ENCODE measurements around the gene ENO4. TPM values are rescaled to one million over a fixed set of nuclear protein-coding genes. Genes with fewer than 3 reads are reported as not detected.

ENO4 gene
- total RNA-seq, 1 donor from 2014 or later, result not detected

DNA sequence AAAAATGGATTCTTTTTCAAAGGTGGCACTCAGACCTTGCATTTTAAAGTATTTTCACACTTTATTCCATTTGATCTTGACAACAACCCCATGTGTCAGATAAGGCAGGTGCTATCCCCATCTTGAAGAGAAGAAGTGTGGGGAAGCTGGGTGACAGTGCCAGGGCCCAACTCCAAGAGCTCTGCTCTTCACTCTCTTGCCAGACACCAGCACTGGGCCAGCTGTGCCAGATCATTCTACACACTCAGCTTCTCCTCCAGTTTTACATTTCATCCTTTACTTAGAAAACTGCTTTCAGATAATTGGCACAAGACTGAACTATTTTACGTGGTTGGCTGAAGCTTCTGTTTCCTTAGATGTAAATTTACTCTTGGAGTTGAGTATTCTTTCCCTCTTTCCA lies 64.4 kb downstream of the ENO4 start:
- DNase-seq (ENCODE audit: low spot score), result no peak
- no peaks in the 10 kb centered on the region for H3K9me3 Mint-ChIP-seq
- intact Hi-C loops (cut with micrococcal nuclease), result no loop called here
- H3K4me1 Mint-ChIP-seq (ENCODE audit: low read depth), result no peaks in the 10 kb centered on the region
- H3K36me3 Mint-ChIP-seq (ENCODE audit: low read depth), result no peaks in the 10 kb centered on the region
- H3K27ac Mint-ChIP-seq, result no peak overlapping the region
- peaks cover 4% of the 10 kb centered on the region for H3K27me3 Mint-ChIP-seq (ENCODE audit: insufficient read depth)
- H3K4me3 Mint-ChIP-seq, result no peak overlapping the region

DNA sequence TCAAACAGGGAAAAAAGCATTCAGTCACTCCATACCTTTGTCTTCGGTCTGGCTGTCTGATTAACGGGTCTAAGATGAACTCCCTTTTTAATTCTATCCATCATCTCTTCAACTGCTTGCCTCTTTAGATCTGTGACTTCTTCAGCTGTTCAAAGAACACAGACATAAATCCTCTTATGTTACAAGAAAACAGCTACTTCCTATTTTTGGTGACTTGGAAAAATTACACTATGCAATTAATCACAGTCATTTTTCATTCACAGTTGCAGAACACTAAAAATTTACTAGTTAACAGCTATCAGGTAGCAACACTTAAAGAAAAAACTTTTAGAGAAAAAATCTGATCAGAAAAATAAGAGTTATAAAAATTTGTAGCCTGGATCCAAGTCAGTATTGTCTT lies 66.0 kb downstream of the ENO4 start:
- H3K4me1 Mint-ChIP-seq (ENCODE audit: low read depth), result no peaks in the 10 kb centered on the region
- intact Hi-C loops (cut with micrococcal nuclease), result no loop called here
- no peak for DNase-seq (ENCODE audit: low spot score)
- H3K9me3 Mint-ChIP-seq, result no peaks in the 10 kb centered on the region
- peaks cover 4% of the 10 kb centered on the region for H3K27me3 Mint-ChIP-seq (ENCODE audit: insufficient read depth)
- no peak overlapping the region for H3K4me3 Mint-ChIP-seq
- H3K36me3 Mint-ChIP-seq (ENCODE audit: low read depth), result no peaks in the 10 kb centered on the region
- no peak overlapping the region for H3K27ac Mint-ChIP-seq

DNA sequence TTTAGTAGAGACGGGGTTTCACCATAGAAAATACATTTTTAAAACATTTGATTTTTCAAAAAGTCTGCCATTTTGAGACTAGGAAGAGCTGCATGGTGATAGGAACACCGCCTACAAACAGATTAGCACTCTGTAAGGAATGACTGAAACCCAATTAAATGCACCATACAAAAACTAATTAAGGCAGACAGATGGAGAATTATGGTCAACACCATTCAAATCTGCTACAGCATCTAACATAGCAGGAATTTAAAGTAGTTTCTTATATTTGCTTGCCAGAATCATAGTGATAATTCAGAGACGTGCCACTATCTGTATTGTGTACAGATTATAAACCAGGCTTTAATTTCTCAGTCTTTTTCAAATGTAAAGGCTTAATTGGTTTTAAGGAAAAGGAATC lies 68.2 kb downstream of the ENO4 start:
- H3K4me1 Mint-ChIP-seq (ENCODE audit: low read depth), result no peaks in the 10 kb centered on the region
- H3K4me3 Mint-ChIP-seq, result no peak overlapping the region
- no peaks in the 10 kb centered on the region for H3K36me3 Mint-ChIP-seq (ENCODE audit: low read depth)
- intact Hi-C loops (cut with micrococcal nuclease), result no loop called here
- H3K27me3 Mint-ChIP-seq (ENCODE audit: insufficient read depth), result peaks cover 4% of the 10 kb centered on the region
- no peak overlapping the region for H3K27ac Mint-ChIP-seq
- DNase-seq (ENCODE audit: low spot score), result no peak
- no peaks in the 10 kb centered on the region for H3K9me3 Mint-ChIP-seq

DNA sequence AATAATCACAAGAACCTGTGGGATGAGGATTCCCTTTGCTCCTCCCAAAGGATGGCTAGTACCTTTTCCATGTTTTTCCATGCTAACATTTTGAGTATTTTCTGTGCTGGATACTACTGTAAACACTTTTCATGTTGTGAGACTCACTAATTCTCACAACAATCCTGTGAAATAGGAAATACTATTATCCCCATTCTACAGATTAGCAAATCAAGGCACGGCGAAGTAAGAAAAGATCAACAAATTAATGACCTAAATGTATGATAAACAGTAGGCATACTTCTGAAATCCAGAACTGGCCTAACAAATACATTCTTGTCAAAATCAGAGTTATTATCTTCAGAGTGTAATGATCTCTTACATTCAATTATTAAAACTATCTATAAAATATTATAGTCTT lies 69.3 kb downstream of the ENO4 start:
- Mint-ChIP-seq H3K27me3 (ENCODE audit: insufficient read depth) (peaks cover 4% of the 10 kb centered on the region), H3K4me1 (ENCODE audit: low read depth) (no peaks in the 10 kb centered on the region), H3K9me3 (no peaks in the 10 kb centered on the region), H3K36me3 (ENCODE audit: low read depth) (no peaks in the 10 kb centered on the region), H3K27ac (no peak overlapping the region), H3K4me3 (no peak overlapping the region)
- DNase-seq (ENCODE audit: low spot score), result no peak
- intact Hi-C loops (cut with micrococcal nuclease), result no loop called here

DNA sequence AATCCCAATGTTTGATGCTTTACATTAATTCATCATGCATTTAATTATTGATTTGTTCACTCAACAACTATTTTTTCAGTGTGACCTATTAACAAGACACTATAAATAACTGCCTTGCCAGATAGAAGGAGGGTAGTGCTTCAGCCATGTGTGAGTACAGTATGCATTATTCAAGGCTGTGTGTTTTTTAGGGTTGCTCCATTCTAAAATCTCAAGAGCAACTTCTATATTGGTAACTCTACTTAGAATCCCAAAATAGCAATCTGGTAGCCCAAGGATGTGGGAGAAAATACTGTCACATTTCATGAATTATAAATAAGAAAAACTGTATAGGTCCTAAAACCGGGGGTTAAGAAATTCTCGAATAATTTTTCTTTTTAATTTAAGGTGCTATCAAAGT lies 69.9 kb downstream of the ENO4 start:
- intact Hi-C loops (cut with micrococcal nuclease), result no loop called here

DNA sequence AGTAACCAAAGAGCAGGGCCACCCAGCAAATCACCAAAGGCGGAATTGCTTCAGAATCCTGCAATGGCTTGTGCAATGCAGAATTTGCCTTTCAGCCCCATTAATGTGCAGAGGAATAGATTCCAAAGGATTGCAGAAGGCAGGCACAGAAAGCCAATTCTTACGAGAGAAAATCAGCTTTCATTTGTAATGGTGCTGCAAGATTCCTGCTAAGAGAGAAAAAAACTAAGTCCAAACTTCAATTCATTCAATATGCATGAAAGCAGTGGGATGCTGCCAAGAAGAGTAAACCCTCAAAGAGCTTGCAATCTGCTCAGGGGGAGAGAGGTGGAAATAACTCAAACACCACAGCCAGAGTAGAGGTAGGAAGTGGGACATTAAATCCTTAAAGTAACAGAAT lies 70.4 kb downstream of the ENO4 start:
- Mint-ChIP-seq H3K4me1 (ENCODE audit: low read depth) (no peaks in the 10 kb centered on the region), H3K27me3 (ENCODE audit: insufficient read depth) (peaks cover 4% of the 10 kb centered on the region)

More for the DNA sequence above, 69.9 kb downstream of the ENO4 start:
- Mint-ChIP-seq H3K4me1 (ENCODE audit: low read depth) (no peaks in the 10 kb centered on the region), H3K9me3 (no peaks in the 10 kb centered on the region), H3K27ac (no peak overlapping the region), H3K36me3 (ENCODE audit: low read depth) (no peaks in the 10 kb centered on the region), H3K27me3 (ENCODE audit: insufficient read depth) (peaks cover 4% of the 10 kb centered on the region), H3K4me3 (no peak overlapping the region)
- DNase-seq (ENCODE audit: low spot score), result no peak

DNA sequence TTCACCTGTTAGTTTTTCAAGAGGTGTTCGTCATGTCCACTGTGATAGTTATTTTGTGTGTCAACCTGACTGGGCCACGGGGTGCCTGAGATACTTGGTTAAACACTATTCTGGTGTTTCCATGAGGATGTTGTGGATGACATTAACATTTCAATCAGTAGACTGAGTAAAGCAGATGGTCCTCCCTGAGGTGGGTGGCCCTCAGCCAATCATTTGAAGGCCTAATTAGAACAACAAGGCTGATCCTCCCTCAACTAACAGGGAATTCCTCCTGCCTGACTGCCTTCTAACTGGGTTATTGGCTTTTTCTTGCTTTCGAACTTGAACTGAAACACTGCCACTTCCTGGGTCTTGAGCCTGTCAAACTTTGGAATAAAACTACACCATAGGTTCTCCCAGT lies 75.8 kb downstream of the ENO4 start:
- Mint-ChIP-seq H3K4me1 (ENCODE audit: low read depth) (no peaks in the 10 kb centered on the region), H3K36me3 (ENCODE audit: low read depth) (no peaks in the 10 kb centered on the region), H3K27ac (no peak overlapping the region), H3K4me3 (no peak overlapping the region), H3K9me3 (no peaks in the 10 kb centered on the region), H3K27me3 (ENCODE audit: insufficient read depth) (no peaks in the 10 kb centered on the region)
- no peak for DNase-seq (ENCODE audit: low spot score)
- intact Hi-C loops (cut with micrococcal nuclease), result no loop called here

More for the DNA sequence above, 70.4 kb downstream of the ENO4 start:
- no peaks in the 10 kb centered on the region for H3K9me3 Mint-ChIP-seq
- intact Hi-C loops (cut with micrococcal nuclease), result no loop called here
- H3K4me3 Mint-ChIP-seq, result no peak overlapping the region
- no peak overlapping the region for H3K27ac Mint-ChIP-seq
- H3K36me3 Mint-ChIP-seq (ENCODE audit: low read depth), result no peaks in the 10 kb centered on the region
- no peak for DNase-seq (ENCODE audit: low spot score)

DNA sequence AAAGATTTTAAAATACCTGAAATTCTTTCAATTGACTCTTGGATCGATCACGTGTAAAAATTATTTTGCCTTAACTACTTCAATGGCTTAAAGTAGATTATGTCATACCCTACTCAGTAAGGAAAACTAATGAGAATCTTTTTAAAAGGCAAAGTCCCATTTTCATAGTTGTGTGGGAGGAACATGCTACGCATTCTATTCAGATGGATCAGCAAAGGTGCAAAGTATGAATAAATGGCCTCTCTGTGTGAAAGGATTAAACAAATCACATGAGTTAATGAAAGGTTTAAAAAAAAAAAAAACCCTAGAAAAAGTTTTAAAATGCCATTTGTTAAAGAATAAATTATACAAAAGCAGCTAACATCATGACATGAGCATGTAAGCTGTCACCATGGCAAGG lies 77.1 kb downstream of the ENO4 start:
- Mint-ChIP-seq H3K4me3 (no peak overlapping the region), H3K27ac (no peak overlapping the region), H3K36me3 (ENCODE audit: low read depth) (no peaks in the 10 kb centered on the region), H3K9me3 (no peaks in the 10 kb centered on the region), H3K27me3 (ENCODE audit: insufficient read depth) (no peaks in the 10 kb centered on the region), H3K4me1 (ENCODE audit: low read depth) (no peaks in the 10 kb centered on the region)
- no peak for DNase-seq (ENCODE audit: low spot score)
- intact Hi-C loops (cut with micrococcal nuclease), result no loop called here

DNA sequence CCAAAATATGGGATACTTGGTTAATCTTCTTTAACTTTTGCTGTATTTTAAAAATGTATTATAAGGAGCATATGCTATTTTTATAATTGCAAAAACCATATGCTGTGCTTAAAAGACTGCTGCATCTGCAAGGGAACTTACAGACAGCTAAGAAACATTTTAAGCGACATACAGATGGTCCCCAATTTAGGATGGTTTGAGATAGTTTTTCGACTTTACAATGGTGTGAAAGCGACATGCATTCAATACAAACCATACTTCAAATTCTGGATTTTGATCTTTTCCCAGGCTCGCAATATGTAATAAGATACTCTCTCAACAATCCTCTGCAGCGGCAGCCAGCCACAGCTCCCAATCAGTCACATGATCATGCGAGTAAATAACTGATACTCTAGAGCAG lies 82.5 kb downstream of the ENO4 start:
- Mint-ChIP-seq H3K4me3 (no peak overlapping the region), H3K4me1 (ENCODE audit: low read depth) (no peaks in the 10 kb centered on the region), H3K27me3 (ENCODE audit: insufficient read depth) (no peaks in the 10 kb centered on the region), H3K36me3 (ENCODE audit: low read depth) (no peaks in the 10 kb centered on the region), H3K9me3 (peaks cover 5% of the 10 kb centered on the region), H3K27ac (no peak overlapping the region)
- no peak for DNase-seq (ENCODE audit: low spot score)
- intact Hi-C loops (cut with micrococcal nuclease), result no loop called here

Other genes with a start within 250 kb of the ENO4 start
- not detected in 2 replicates for gene PNLIPRP2, start 228.5 kb upstream of the ENO4 start, total RNA-seq
- 0.05 TPM in 1 of 2 replicates, not detected in the other for gene HSPA12A, start 106.9 kb upstream of the ENO4 start, total RNA-seq
- gene SHTN1, start 155.7 kb downstream of the ENO4 start, total RNA-seq, result not detected in 2 replicates